ENCODE results near the gene SIM2. TPM values are rescaled to one million over a fixed set of nuclear protein-coding genes. Genes with fewer than 3 reads are reported as not detected.
"Not testable (repeated sequence)": the region's sequence is repeated elsewhere in the genome, so short reads cannot be mapped to it uniquely, and the experiment has no call there.

SIM2 gene
- total RNA-seq, 4 donors from 2014 or later = 20.3 to 49.4 (median 29.9) TPM

DNA sequence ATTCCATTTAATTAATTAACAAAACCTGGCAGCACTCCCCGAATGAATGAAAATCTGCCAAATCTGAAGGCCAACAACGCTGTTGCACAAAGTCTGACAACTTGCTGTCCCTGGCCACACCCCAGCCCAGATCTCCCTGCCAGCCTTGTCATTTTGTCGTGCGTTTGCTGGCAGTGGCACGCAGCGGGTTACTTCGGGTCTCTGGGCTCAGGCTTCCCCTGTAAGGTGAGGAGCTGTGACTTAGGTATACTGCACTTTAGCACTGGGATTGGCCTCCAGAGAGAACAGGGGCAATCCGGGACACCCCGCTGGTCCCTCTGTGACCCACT is 34.3 kb upstream of the SIM2 start:
- intact Hi-C loops (cut with DNase I) = no loop called here
- no peak for TF ChIP-seq POLR2A (IDR thresholded peaks at IDR 0.05)
- TF ChIP-seq, protein P1, sequence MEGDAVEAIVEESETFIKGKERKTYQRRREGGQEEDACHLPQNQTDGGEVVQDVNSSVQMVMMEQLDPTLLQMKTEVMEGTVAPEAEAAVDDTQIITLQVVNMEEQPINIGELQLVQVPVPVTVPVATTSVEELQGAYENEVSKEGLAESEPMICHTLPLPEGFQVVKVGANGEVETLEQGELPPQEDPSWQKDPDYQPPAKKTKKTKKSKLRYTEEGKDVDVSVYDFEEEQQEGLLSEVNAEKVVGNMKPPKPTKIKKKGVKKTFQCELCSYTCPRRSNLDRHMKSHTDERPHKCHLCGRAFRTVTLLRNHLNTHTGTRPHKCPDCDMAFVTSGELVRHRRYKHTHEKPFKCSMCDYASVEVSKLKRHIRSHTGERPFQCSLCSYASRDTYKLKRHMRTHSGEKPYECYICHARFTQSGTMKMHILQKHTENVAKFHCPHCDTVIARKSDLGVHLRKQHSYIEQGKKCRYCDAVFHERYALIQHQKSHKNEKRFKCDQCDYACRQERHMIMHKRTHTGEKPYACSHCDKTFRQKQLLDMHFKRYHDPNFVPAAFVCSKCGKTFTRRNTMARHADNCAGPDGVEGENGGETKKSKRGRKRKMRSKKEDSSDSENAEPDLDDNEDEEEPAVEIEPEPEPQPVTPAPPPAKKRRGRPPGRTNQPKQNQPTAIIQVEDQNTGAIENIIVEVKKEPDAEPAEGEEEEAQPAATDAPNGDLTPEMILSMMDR (IDR thresholded peaks at IDR 0.05) = no peak
- Histone ChIP-seq H3K4me1 (peaks cover 0 to 20% (median 4%) of the 10 kb centered on the region in 3 donors), H3K27me3 (peaks cover 0 to 85% (median 0%) of the 10 kb centered on the region in 4 donors), H3K27ac (no peak overlapping the region), H3K36me3 (no peaks in the 10 kb centered on the region), H3K4me3 (no peak overlapping the region), H3K9me3 (no peaks in the 10 kb centered on the region)
- no peak for DNase-seq
- 55% methylated on average over 4 to 7 of the region's 9 CpGs for WGBS, 2 donors

DNA sequence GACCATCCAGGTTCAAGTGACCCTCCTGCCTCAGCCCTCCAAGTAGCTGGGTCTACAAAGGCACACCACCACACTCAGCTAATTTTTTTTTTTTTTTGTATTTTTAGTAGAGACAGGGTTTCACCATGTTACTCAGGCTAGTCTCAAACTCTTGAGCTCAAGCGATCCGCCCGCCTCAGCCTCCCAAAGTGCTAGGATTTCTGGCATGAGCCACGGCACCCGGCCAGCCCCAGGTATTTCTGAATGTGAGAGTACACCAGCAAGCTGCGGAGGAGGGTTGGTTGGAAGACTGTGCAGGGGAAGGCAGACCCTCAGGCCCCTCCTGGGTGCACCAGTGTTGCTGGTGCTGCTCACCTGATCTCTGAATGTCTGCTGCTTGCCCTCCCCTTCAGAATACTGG is 33.1 kb upstream of the SIM2 start:
- Histone ChIP-seq H3K27me3 (peaks cover 0 to 77% (median 0%) of the 10 kb centered on the region in 4 donors), H3K4me3 (no peak overlapping the region), H3K27ac (no peak overlapping the region), H3K9me3 (no peaks in the 10 kb centered on the region), H3K36me3 (no peaks in the 10 kb centered on the region), H3K4me1 (peaks cover 0 to 20% (median 4%) of the 10 kb centered on the region in 3 donors)
- no peak for DNase-seq
- no peak for TF ChIP-seq POLR2A (IDR thresholded peaks at IDR 0.05)
- 92% methylated on average over 6 of the region's 6 CpGs; no CpG with 5 or more reads in 1 of the 2 donors for WGBS, 2 donors
- intact Hi-C loops (cut with DNase I) = no loop called here

GRCh38 chr21:36668713-36669112 is 30.2 kb upstream of the SIM2 start:
- Histone ChIP-seq H3K4me3 (no peak overlapping the region), H3K27ac (no peak overlapping the region), H3K27me3 (peaks cover 0 to 56% (median 0%) of the 10 kb centered on the region in 4 donors), H3K4me1 (peaks cover 0 to 15% (median 0%) of the 10 kb centered on the region in 3 donors), H3K9me3 (no peaks in the 10 kb centered on the region), H3K36me3 (no peaks in the 10 kb centered on the region)
- intact Hi-C loops (cut with DNase I) = no loop called here
- 63% methylated on average over 2 of the region's 9 CpGs; no CpG with 5 or more reads in 1 of the 2 donors for WGBS, 2 donors
- DNase-seq = no peak
- TF ChIP-seq, protein P1 (IDR thresholded peaks at IDR 0.05) = no peak
- TF ChIP-seq POLR2A (IDR thresholded peaks at IDR 0.05) = no peak

DNA sequence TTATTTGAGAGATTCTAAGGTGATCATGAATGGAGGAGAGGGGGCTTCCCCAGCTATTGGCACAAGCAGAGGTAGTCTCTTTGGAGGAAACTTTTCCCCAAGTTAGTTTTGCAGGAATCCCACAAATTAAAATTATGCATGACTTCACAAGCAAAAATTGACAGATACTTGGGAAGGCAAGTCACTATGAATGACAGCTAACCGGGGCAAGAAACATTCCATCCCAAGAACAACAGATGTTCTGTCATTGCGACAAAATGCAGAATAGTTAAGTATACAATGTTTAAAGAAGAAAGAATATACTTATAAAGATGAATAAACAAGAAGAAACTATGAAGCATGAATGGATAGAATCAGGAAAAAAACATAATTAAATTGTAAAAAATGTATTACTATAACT is 27.1 kb upstream of the SIM2 start:
- no peak for DNase-seq
- no peaks in the 10 kb centered on the region for H3K36me3 ChIP-seq
- H3K4me3 ChIP-seq = no peak overlapping the region
- H3K9me3 ChIP-seq = no peaks in the 10 kb centered on the region
- TF ChIP-seq, protein P1 (IDR thresholded peaks at IDR 0.05) = no peak
- TF ChIP-seq POLR2A (IDR thresholded peaks at IDR 0.05) = no peak
- peaks cover 0 to 4% (median 0%) of the 10 kb centered on the region in 3 donors for H3K4me1 ChIP-seq
- peaks cover 0 to 38% (median 0%) of the 10 kb centered on the region in 4 donors for H3K27me3 ChIP-seq
- intact Hi-C loops (cut with DNase I) = no loop called here
- 63 to 79% methylated on average over 2 of the region's 2 CpGs for WGBS, 2 donors
- H3K27ac ChIP-seq = no peak overlapping the region

DNA sequence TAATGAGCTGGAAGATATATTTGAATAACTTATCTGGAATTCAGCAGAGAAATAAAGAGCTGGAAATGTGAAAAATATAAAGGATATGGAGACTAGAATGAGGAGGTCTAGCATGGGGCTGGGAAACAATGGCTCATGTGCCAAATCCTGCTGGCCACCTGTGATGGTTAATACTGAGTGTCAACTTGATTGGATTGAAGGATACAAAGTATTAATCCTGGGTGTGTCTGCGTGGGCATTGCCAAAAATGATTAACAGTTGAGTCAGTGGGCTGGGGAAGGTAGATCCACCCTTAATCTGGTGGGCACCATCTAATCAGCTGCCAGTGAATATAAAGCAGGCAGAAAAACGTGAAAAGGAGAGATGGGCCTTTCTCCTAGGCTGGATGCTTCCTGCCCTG is 26.6 kb upstream of the SIM2 start:
- peaks cover 0 to 34% (median 0%) of the 10 kb centered on the region in 4 donors for H3K27me3 ChIP-seq
- intact Hi-C loops (cut with DNase I) = not testable (repeated sequence)

GRCh38 chr21:36672737-36673136 is 26.2 kb upstream of the SIM2 start:
- Histone ChIP-seq H3K4me1 (peaks cover 0 to 4% (median 0%) of the 10 kb centered on the region in 3 donors), H3K4me3 (no peak overlapping the region), H3K9me3 (no peaks in the 10 kb centered on the region), H3K27me3 (peaks cover 0 to 31% (median 0%) of the 10 kb centered on the region in 4 donors), H3K36me3 (no peaks in the 10 kb centered on the region), H3K27ac (no peak overlapping the region)
- 78 to 81% methylated on average over 5 of the region's 5 CpGs for WGBS, 2 donors
- intact Hi-C loops (cut with DNase I) = no loop called here
- no peak for DNase-seq
- TF ChIP-seq, protein P1 (IDR thresholded peaks at IDR 0.05) = no peak

More for the DNA sequence above, 26.6 kb upstream of the SIM2 start:
- 32 to 57% methylated on average over 2 of the region's 2 CpGs for WGBS, 2 donors
- not testable (repeated sequence) for H3K27ac ChIP-seq, H3K36me3 ChIP-seq, H3K9me3 ChIP-seq, H3K4me1 ChIP-seq, DNase-seq, H3K4me3 ChIP-seq
